HepG2 (cell line): ENCODE results near the gene UTP15. TPM values are rescaled to one million over a fixed set of nuclear protein-coding genes. Genes with fewer than 3 reads are reported as not detected.
A peak's percentile ranks its signal among the peaks of the same experiment; 100 is the strongest.

Source experiments
- AKNA ChIP-seq: sonication (generic); formaldehyde crosslinking; IDR thresholded peaks from 2 replicates; pipeline ENCODE4 v1.4.0; 2020; ENCODE audit warnings: missing genetic modification reagents, borderline replicate concordance
- HNRNPUL1 ChIP-seq: fragments of 200-400 bp; formaldehyde crosslinking; IDR thresholded peaks from 2 replicates; pipeline ENCODE4 v1.6.1; 2017; ENCODE audit warnings: low read depth, mild to moderate bottlenecking, low read length, moderate library complexity
- IRF1 ChIP-seq: sonication (generic); formaldehyde crosslinking; IDR thresholded peaks from 2 replicates; pipeline ENCODE4 v1.4.0; 2020; ENCODE audit warnings: low read depth, mild to moderate bottlenecking, missing genetic modification reagents
- KAT7 ChIP-seq: IDR thresholded peaks from 2 replicates; pipeline ENCODE4 v1.6.1; 2018; ENCODE audit warnings: borderline replicate concordance, missing compliant biosample characterization
- PAF1 ChIP-seq: IDR thresholded peaks from 2 replicates; pipeline ENCODE4 v1.6.1; 2016; ENCODE audit warnings: missing genetic modification reagents, missing compliant biosample characterization
- RXRB ChIP-seq: IDR thresholded peaks from 2 replicates; pipeline ENCODE4 v1.6.1; 2016; ENCODE audit warnings: borderline replicate concordance, missing genetic modification reagents, missing compliant biosample characterization
- SP2 ChIP-seq: sonication (generic); formaldehyde crosslinking; IDR thresholded peaks from 2 replicates; pipeline ENCODE4 v1.5.1; 2020; ENCODE audit warnings: mild to moderate bottlenecking, missing genetic modification reagents
- TCF7L2 ChIP-seq: IDR thresholded peaks from 2 replicates; pipeline ENCODE4 v1.6.1; 2011; ENCODE audit warnings: mild to moderate bottlenecking, low read depth, low read length, moderate library complexity
- THYN1 ChIP-seq: sonication (generic); formaldehyde crosslinking; IDR thresholded peaks from 2 replicates; pipeline ENCODE4 v1.8.1; 2023; ENCODE audit warnings: low read depth, mild to moderate bottlenecking, moderate library complexity, missing genetic modification reagents, borderline replicate concordance
- ZBTB25 ChIP-seq: IDR thresholded peaks from 2 replicates; pipeline ENCODE4 v1.6.1; 2018; ENCODE audit warnings: missing genetic modification reagents
- ZNF101 ChIP-seq: sonication (generic); formaldehyde crosslinking; IDR thresholded peaks from 2 replicates; pipeline ENCODE4 v1.4.0; 2020; ENCODE audit warnings: mild to moderate bottlenecking, low read depth, missing genetic modification reagents, borderline replicate concordance
- ZNF597 ChIP-seq: sonication (generic); formaldehyde crosslinking; IDR thresholded peaks from 2 replicates; pipeline ENCODE4 v1.5.0; 2020; ENCODE audit warnings: missing genetic modification reagents
- ZNF609 ChIP-seq: sonication (generic); formaldehyde crosslinking; IDR thresholded peaks from 2 replicates; pipeline ENCODE4 v1.4.0; 2020; ENCODE audit warnings: mild to moderate bottlenecking, missing genetic modification reagents, borderline replicate concordance
- ZNF691 ChIP-seq: sonication (generic); formaldehyde crosslinking; IDR thresholded peaks from 2 replicates; pipeline ENCODE4 v1.4.0; 2020; ENCODE audit warnings: missing genetic modification reagents, low read depth, mild to moderate bottlenecking, borderline replicate concordance
- ZSCAN31 ChIP-seq: sonication (generic); formaldehyde crosslinking; IDR thresholded peaks from 2 replicates; pipeline ENCODE4 v1.5.0; 2020; ENCODE audit warnings: low read depth, mild to moderate bottlenecking, missing genetic modification reagents
- polyA plus RNA-seq, 8 experiments: library from polyadenylated mRNA; depleted of rRNA in 3 of 8; stranded (reverse) in 7 of 8; unstranded in 1 of 8; fragments of >200 nt; fragmentation: Illumina TruSeq in 4 of 8; extraction: Trizol in 4 of 8; gene quantifications; 2 replicates each; pipeline versions ENCODE4 v1.2.1 to v1.2.3, GENCODE V29; 2011 to 2016; ENCODE audit warnings: low read depth in 4 of 8, missing spikeins in 1 of 8, mixed read lengths in 1 of 8; ENCODE audit not compliant: insufficient read depth in 1 of 8
- total RNA-seq, 5 experiments: library from RNA; depleted of rRNA; stranded (reverse); fragments of >200 nt; fragmentation: Illumina TruSeq; extraction: Trizol; gene quantifications; 2 replicates each; pipeline ENCODE4 v1.2.3, GENCODE V29; 2016; ENCODE audit warnings: low read depth in 1 of 5

Gene UTP15
- total and polyA plus RNA-seq, 2 of the 13 experiments (the other 11 are each of a cell fraction or from before 2014, with no cell fraction given): 7.3 to 35.8 TPM

GRCh38 chr5:73623901-73624404 is 58.4 kb downstream of the UTP15 start (continued):
- TF ChIP-seq ZNF609 (CRISPR knock-in tag) (peak; percentile 97), ZNF597 (CRISPR knock-in tag) (no peak), RXRB (CRISPR knock-in tag) (peak; percentile 99), PAF1 (no peak), ZSCAN31 (CRISPR knock-in tag) (peak; percentile 71), ZNF691 (CRISPR knock-in tag) (no peak), AKNA (no peak), IRF1 (CRISPR knock-in tag) (no peak), ZNF101 (CRISPR knock-in tag) (no peak), HNRNPUL1 (no peak), SP2 (CRISPR knock-in tag) (no peak), KAT7 (CRISPR knock-in tag) (peak; percentile 57; the same call in 1 of the 2 replicates), TCF7L2 (peak; percentile 91), THYN1 (CRISPR knock-in tag) (no peak), ZBTB25 (peak; percentile 64; the same call in 1 of the 2 replicates)
